HepG2 (cell line): ENCODE measurements around the gene PI3. TPM values are rescaled to one million over a fixed set of nuclear protein-coding genes. Genes with fewer than 3 reads are reported as not detected.

ENCODE experiments used
- ATAC-seq: fragments of 200-7000 bp; cut with Tn5 transposase; 3 replicates; pipeline ENCODE4 v1.9.1; 2020; ENCODE audit warnings: mild to moderate bottlenecking, moderate library complexity
- BruUV-seq: library from RNA; stranded (reverse); fragments of 400-500 nt; replicated peaks from 2 replicates; lab custom pipeline; 2021; lab: Mats Ljungman, UMichigan
- CTCF ChIA-PET: fragments of 300-600 bp; formaldehyde crosslinking; extraction: SDS; loops from one replicate; lab custom pipeline; 2021; ENCODE audit warnings: low total read pairs, inconsistent platforms, low intra/inter-chr PET ratio; lab: Yijun Ruan, JAX
- POLR2A ChIA-PET: fragments of 350-600 bp; sonication (Branson Sonifier 250); formaldehyde crosslinking; loops from one replicate; lab custom pipeline; 2020; ENCODE audit warnings: antibody characterized with exemption, inconsistent platforms; lab: Yijun Ruan, JAX
- DNase-seq: peaks from one replicate; pipeline ENCODE4 v3.0.0-alpha.2; 2015; ENCODE audit warnings: low spot score
- FAIRE-seq: peaks from 3 replicates; lab custom pipeline; 2011; peaks lifted over from hg19 to GRCh38; lab: Jason Lieb, UNC
- H2AFZ ChIP-seq: one replicate; pipeline ENCODE4 v1.6.1; 2011; ENCODE audit warnings: low read length, inconsistent platforms
- H3K27ac ChIP-seq: fragments of 300-600 bp; 3 replicates; pipeline ENCODE4 v1.8.0; 2011; ENCODE audit warnings: mixed run types, mild to moderate bottlenecking, mixed read lengths, low read length, inconsistent platforms; ENCODE audit not compliant: insufficient read depth; ENCODE audit errors: extremely low read length
- H3K27me3 ChIP-seq, 2 experiments: fragments of 200-600 bp in 1 of 2; 2 replicates in 1 of 2; 3 replicates in 1 of 2; pipeline versions ENCODE4 v1.6.0 to v1.8.0; 2011; ENCODE audit warnings: low read length in 2 of 2, mild to moderate bottlenecking in 2 of 2, moderate library complexity in 2 of 2, inconsistent platforms in 1 of 2; ENCODE audit not compliant: insufficient read depth in 2 of 2, control insufficient read depth in 1 of 2
- H3K36me3 ChIP-seq, 2 experiments: fragments of 200-600 bp in 1 of 2; replicated peaks in 1 of 2; 2 replicates in 1 of 2; 3 replicates in 1 of 2; pipeline versions ENCODE4 v1.5.1 to v1.8.0; 2011; ENCODE audit warnings: low read length in 2 of 2, inconsistent platforms in 1 of 2; ENCODE audit not compliant: insufficient read depth in 2 of 2, control insufficient read depth in 1 of 2
- H3K4me1 ChIP-seq: 2 replicates; pipeline ENCODE4 v1.5.1; 2012; ENCODE audit warnings: low read length, inconsistent platforms; ENCODE audit not compliant: insufficient read depth
- H3K4me2 ChIP-seq: 2 replicates; pipeline ENCODE4 v1.6.0; 2011; ENCODE audit warnings: low read depth, low read length, inconsistent platforms
- H3K4me3 ChIP-seq, 3 experiments: fragments of 200-600 bp in 1 of 3; sonication (generic), shearing (Covaris generic) in 1 of 3; replicated peaks in 1 of 3; 2 replicates each; pipeline ENCODE4 v1.5.1; 2011 to 2016; ENCODE audit warnings: low read length in 3 of 3, inconsistent platforms in 2 of 3, low read depth in 2 of 3, mild to moderate bottlenecking in 2 of 3, control low read depth in 1 of 3, mixed read lengths in 1 of 3; ENCODE audit not compliant: insufficient read depth in 1 of 3
- H3K79me2 ChIP-seq: one replicate; pipeline ENCODE4 v1.6.1; 2011; ENCODE audit warnings: low read length, inconsistent platforms; ENCODE audit not compliant: insufficient read depth
- H3K9ac ChIP-seq: 2 replicates; pipeline ENCODE4 v1.6.0; 2011; ENCODE audit warnings: mild to moderate bottlenecking, low read depth, low read length, inconsistent platforms; ENCODE audit not compliant: insufficient read depth
- H3K9me3 ChIP-seq: 2 replicates; pipeline ENCODE4 v1.5.1; 2012; ENCODE audit warnings: mild to moderate bottlenecking, low read length
- H4K20me1 ChIP-seq: 2 replicates; pipeline ENCODE4 v1.6.0; 2011; ENCODE audit warnings: inconsistent platforms, mild to moderate bottlenecking, low read length, moderate library complexity; ENCODE audit not compliant: insufficient read depth
- ATF7-NPFF ChIP-seq: sonication (generic); formaldehyde crosslinking; IDR thresholded peaks from 2 replicates; pipeline ENCODE4 v1.8.1; 2023; ENCODE audit warnings: mild to moderate bottlenecking, low read depth, missing genetic modification reagents, moderate library complexity
- GATA4 ChIP-seq: sonication (generic); IDR thresholded peaks from 2 replicates; pipeline ENCODE4 v1.6.1; 2016; ENCODE audit warnings: antibody characterized with exemption, low read depth, borderline replicate concordance
- IKZF5 ChIP-seq: IDR thresholded peaks from 2 replicates; pipeline ENCODE4 v1.6.1; 2018; ENCODE audit warnings: missing genetic modification reagents, mild to moderate bottlenecking, missing compliant biosample characterization
- NFKBIZ ChIP-seq: IDR thresholded peaks from 2 replicates; pipeline ENCODE4 v1.6.1; 2018; ENCODE audit warnings: missing genetic modification reagents, missing compliant biosample characterization
- PHB2 ChIP-seq: fragments of 450-650 bp; IDR thresholded peaks from 2 replicates; pipeline ENCODE4 v1.6.1; 2018; ENCODE audit not compliant: partially characterized antibody
- PHF8 ChIP-seq: sonication (generic); formaldehyde crosslinking; IDR thresholded peaks from 2 replicates; pipeline ENCODE4 v1.5.0; 2020; ENCODE audit warnings: missing genetic modification reagents
- STAT6 ChIP-seq: sonication (generic); formaldehyde crosslinking; IDR thresholded peaks from 2 replicates; pipeline ENCODE4 v1.4.0; 2020; ENCODE audit warnings: missing genetic modification reagents, mild to moderate bottlenecking, borderline replicate concordance
- ZNF253 ChIP-seq: sonication (generic); formaldehyde crosslinking; IDR thresholded peaks from 2 replicates; pipeline ENCODE4 v1.8.0; 2022; ENCODE audit warnings: mild to moderate bottlenecking, missing genetic modification reagents, borderline replicate concordance
- ZNF616 ChIP-seq: sonication (generic); formaldehyde crosslinking; IDR thresholded peaks from 2 replicates; pipeline ENCODE4 v1.5.0; 2020; ENCODE audit warnings: low read depth, mild to moderate bottlenecking, missing genetic modification reagents
- ZNF800 ChIP-seq: sonication (generic); formaldehyde crosslinking; IDR thresholded peaks from 2 replicates; pipeline ENCODE4 v1.4.0; 2020; ENCODE audit warnings: missing genetic modification reagents
- WGBS: methylation state at CpG from one replicate; pipeline ENCODE4 v1.1.6; 2017; ENCODE audit warnings: low lambda C conversion rate; 5-methylcytosine and 5-hydroxymethylcytosine counted together
- in situ Hi-C: cut with HindIII; loops from 2 replicates; pipeline ENCODE4 v1.10.0; 2017; ENCODE audit warnings: low pct_unique_long_range_greater_than_20kb; ENCODE audit not compliant: extremely low pct_ligation_motif_present
- intact Hi-C: fragments of 100-400 bp; cut with micrococcal nuclease; formaldehyde crosslinking; loops from one replicate; pipeline ENCODE4 v1.10.0; 2022; ENCODE audit not compliant: unreplicated experiment
- polyA plus RNA-seq, 8 experiments: library from polyadenylated mRNA; depleted of rRNA in 3 of 8; stranded (reverse) in 7 of 8; unstranded in 1 of 8; fragments of >200 nt; fragmentation: Illumina TruSeq in 4 of 8; extraction: Trizol in 4 of 8; gene quantifications; 2 replicates each; pipeline versions ENCODE4 v1.2.1 to v1.2.3, GENCODE V29; 2011 to 2016; ENCODE audit warnings: low read depth in 4 of 8, missing spikeins in 1 of 8, mixed read lengths in 1 of 8; ENCODE audit not compliant: insufficient read depth in 1 of 8
- total RNA-seq, 5 experiments: library from RNA; depleted of rRNA; stranded (reverse); fragments of >200 nt; fragmentation: Illumina TruSeq; extraction: Trizol; gene quantifications; 2 replicates each; pipeline ENCODE4 v1.2.3, GENCODE V29; 2016; ENCODE audit warnings: low read depth in 1 of 5
- TF ChIP-seq, protein P1 (sequence below): sonication (generic); formaldehyde crosslinking; IDR thresholded peaks from 2 replicates; pipeline ENCODE4 v1.4.0; 2020; ENCODE audit warnings: missing genetic modification reagents, borderline replicate concordance
- TF ChIP-seq, protein P2 (sequence below): IDR thresholded peaks from 2 replicates; pipeline ENCODE4 v1.6.1; 2016; ENCODE audit warnings: mild to moderate bottlenecking, missing biosample characterization, missing genetic modification reagents

Gene PI3
- total and polyA plus RNA-seq, 2 of the 13 experiments (the other 11 are each of a cell fraction or from before 2014, with no cell fraction given): 0.22 TPM; not detected in 1

DNA sequence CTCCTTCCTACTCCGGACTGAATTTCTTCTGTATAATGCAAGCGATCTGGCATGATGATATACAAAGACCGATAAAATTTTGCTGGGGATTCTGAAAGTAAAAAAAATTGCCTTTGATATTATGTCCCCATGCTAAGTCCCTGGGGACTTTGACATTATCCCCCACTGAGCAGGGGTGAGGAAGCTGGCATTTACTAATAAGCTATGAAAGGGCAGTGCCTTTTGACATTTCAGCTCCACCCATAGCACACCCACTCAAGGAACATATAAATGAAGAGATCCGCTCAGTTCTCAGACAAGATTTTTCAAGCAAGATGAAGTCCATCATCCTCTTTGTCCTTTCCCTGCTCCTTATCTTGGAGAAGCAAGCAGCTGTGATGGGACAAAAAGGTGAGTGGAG is 46.4 kb downstream of the PI3 start, which contains the start of gene SEMG2:
SEMG2 (plus strand) TSS at position 298 of the 400 bp plus-strand sequence; CDS start at position 315, 17 bp downstream.
- FAIRE-seq (peak; percentile 8), ATAC-seq (no peak), DNase-seq (no peak)
- ChIA-PET POLR2A (no interaction called here), CTCF (no interaction called here)
- intact Hi-C loops: no loop called here
- Histone ChIP-seq H3K9me3 (no peaks in the 10 kb centered on the region), H3K36me3 (no peaks in the 10 kb centered on the region), H3K4me1 (no peaks in the 10 kb centered on the region), H3K4me3 (no peak within 1 kb of the TSS), H4K20me1 (no peaks in the 10 kb centered on the region), H3K27ac (no peak within 1 kb of the TSS), H3K9ac (no peak within 1 kb of the TSS), H2AFZ (no peak within 1 kb of the TSS), H3K27me3 (peaks cover 2 to 8% of the 10 kb centered on the region in 2 experiments; a peak in 2 of 5 replicates), H3K4me2 (no peak within 1 kb of the TSS), H3K79me2 (no peaks in the 10 kb centered on the region)
- no TSS peak for BruUV-seq
- in situ Hi-C loops: no loop called here
- 35% methylated on average over 4 of the region's 4 CpGs for WGBS
- TF ChIP-seq, protein P1, sequence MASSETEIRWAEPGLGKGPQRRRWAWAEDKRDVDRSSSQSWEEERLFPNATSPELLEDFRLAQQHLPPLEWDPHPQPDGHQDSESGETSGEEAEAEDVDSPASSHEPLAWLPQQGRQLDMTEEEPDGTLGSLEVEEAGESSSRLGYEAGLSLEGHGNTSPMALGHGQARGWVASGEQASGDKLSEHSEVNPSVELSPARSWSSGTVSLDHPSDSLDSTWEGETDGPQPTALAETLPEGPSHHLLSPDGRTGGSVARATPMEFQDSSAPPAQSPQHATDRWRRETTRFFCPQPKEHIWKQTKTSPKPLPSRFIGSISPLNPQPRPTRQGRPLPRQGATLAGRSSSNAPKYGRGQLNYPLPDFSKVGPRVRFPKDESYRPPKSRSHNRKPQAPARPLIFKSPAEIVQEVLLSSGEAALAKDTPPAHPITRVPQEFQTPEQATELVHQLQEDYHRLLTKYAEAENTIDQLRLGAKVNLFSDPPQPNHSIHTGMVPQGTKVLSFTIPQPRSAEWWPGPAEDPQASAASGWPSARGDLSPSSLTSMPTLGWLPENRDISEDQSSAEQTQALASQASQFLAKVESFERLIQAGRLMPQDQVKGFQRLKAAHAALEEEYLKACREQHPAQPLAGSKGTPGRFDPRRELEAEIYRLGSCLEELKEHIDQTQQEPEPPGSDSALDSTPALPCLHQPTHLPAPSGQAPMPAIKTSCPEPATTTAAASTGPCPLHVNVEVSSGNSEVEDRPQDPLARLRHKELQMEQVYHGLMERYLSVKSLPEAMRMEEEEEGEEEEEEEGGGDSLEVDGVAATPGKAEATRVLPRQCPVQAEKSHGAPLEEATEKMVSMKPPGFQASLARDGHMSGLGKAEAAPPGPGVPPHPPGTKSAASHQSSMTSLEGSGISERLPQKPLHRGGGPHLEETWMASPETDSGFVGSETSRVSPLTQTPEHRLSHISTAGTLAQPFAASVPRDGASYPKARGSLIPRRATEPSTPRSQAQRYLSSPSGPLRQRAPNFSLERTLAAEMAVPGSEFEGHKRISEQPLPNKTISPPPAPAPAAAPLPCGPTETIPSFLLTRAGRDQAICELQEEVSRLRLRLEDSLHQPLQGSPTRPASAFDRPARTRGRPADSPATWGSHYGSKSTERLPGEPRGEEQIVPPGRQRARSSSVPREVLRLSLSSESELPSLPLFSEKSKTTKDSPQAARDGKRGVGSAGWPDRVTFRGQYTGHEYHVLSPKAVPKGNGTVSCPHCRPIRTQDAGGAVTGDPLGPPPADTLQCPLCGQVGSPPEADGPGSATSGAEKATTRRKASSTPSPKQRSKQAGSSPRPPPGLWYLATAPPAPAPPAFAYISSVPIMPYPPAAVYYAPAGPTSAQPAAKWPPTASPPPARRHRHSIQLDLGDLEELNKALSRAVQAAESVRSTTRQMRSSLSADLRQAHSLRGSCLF (CRISPR knock-in tag): no peak
- no peak for TF ChIP-seq ATF7-NPFF
- no peak for TF ChIP-seq PHF8 (CRISPR knock-in tag)
- no peak for TF ChIP-seq STAT6 (CRISPR knock-in tag)
- TF ChIP-seq ZNF616 (CRISPR knock-in tag): no peak
- TF ChIP-seq PHB2: no peak
- TF ChIP-seq ZNF253: no peak
- no peak for TF ChIP-seq NFKBIZ (CRISPR knock-in tag)
- TF ChIP-seq, protein P2, sequence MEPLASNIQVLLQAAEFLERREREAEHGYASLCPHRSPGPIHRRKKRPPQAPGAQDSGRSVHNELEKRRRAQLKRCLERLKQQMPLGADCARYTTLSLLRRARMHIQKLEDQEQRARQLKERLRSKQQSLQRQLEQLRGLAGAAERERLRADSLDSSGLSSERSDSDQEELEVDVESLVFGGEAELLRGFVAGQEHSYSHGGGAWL: no peak
- TF ChIP-seq GATA4: no peak
- no peak for TF ChIP-seq ZNF800 (CRISPR knock-in tag)
- TF ChIP-seq IKZF5: no peak
